ENCODE data around the gene ZIC1. TPM values are rescaled to one million over a fixed set of nuclear protein-coding genes. Genes with fewer than 3 reads are reported as not detected.

The ZIC1 gene
- total RNA-seq, 2 experiments from 2014 or later: not detected

DNA sequence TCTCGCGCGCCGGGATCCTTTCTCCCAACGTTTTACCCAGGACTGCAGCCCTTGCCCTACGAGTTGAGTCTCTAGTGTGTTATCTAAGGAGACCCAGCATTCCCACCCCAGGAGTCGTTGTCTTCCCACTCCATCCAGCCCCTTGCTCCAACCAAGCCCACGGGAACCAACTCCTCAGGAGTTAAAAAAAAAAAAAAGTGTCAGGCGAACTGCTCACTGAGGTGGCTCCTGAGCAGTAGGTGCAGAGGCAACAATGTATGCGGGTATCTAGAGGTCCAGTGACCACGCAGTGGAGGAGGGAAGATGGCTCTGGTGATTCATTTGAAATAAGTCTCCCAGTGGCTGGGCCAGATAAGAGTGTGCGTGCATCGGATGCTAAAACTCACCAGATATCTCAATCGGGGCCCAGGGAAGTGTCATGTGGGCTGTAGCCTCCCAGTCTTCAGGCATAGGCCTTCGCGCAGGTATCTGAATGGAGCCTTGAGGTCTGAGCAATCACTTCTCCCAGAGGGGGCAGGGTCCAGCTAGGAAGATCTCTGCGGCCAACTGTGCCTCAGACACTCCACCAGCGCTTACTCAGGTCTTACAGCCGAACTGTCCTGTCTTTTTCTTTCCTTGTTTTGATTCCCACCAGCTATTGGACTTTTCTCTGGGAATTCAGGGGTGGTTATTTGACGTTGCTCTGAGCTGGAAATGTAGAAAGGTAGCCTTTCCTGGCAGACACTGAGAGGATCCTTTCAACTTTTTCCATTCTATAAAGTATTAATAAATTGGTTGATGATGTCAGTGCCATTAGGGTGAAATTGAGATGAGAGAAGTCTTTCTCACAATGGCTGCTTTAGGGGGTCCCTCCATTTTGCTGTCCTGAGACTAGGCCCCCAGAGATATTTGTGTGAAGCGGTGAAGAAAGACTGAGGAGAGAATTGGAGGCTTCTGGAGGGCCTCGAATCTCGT, 23.8 kb upstream of the ZIC1 start:
- H3K4me1 Mint-ChIP-seq (ENCODE audit: low read depth): no peaks in the 10 kb centered on the region
- H3K9me3 Mint-ChIP-seq: peaks cover 7% of the 10 kb centered on the region
- peaks cover 12% of the 10 kb centered on the region for H3K36me3 Mint-ChIP-seq
- POLR2A ChIA-PET: no interaction called here
- CTCF ChIA-PET: no interaction called here
- DNase-seq: no peak
- no peak overlapping the region for H3K4me3 Mint-ChIP-seq
- peaks cover 83% of the 10 kb centered on the region for H3K27me3 Mint-ChIP-seq
- intact Hi-C loops (cut with micrococcal nuclease): no loop called here
- no peak overlapping the region for H3K27ac Mint-ChIP-seq

DNA sequence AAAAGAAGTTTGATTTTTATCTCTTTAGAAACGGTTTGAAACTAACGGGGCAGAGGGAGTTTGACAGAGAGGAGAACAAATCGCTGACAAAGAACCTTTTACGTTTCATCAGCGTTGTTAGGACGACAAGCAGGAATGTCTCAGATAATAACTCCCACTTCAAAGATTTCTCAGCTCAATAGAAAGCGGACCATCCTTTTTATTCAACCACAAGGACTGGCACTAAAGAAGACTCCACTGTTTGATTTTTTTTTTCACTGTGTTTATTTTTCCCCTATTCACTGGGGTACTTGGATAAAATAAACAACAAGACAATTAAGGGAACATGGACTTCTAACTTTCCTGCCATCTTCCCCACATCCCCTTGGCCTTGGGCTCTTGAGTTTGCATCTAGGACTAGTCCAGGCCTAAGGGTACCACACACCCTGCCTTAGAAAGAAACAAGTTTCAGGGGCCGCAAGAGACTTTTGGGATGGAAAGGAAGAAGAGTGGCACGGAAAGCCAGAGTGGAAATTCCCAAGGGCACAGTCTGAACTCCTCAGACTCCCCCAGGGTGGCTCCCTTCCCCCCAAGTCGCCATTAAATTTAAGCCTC, 21.8 kb upstream of the ZIC1 start:
- H3K36me3 Mint-ChIP-seq: peaks cover 15% of the 10 kb centered on the region
- H3K27ac Mint-ChIP-seq: no peak overlapping the region
- ChIA-PET POLR2A (no interaction called here), CTCF (interaction anchor here (0.7 kb wide), 1 partner anchor 794 kb away, joined by 3 read pairs; no protein-coding TSS in a partner anchor)
- no peak for DNase-seq
- intact Hi-C loops (cut with micrococcal nuclease): no loop called here
- no peaks in the 10 kb centered on the region for H3K4me1 Mint-ChIP-seq (ENCODE audit: low read depth)
- H3K27me3 Mint-ChIP-seq: peaks cover 86% of the 10 kb centered on the region
- peaks cover 7% of the 10 kb centered on the region for H3K9me3 Mint-ChIP-seq
- H3K4me3 Mint-ChIP-seq: no peak overlapping the region

DNA sequence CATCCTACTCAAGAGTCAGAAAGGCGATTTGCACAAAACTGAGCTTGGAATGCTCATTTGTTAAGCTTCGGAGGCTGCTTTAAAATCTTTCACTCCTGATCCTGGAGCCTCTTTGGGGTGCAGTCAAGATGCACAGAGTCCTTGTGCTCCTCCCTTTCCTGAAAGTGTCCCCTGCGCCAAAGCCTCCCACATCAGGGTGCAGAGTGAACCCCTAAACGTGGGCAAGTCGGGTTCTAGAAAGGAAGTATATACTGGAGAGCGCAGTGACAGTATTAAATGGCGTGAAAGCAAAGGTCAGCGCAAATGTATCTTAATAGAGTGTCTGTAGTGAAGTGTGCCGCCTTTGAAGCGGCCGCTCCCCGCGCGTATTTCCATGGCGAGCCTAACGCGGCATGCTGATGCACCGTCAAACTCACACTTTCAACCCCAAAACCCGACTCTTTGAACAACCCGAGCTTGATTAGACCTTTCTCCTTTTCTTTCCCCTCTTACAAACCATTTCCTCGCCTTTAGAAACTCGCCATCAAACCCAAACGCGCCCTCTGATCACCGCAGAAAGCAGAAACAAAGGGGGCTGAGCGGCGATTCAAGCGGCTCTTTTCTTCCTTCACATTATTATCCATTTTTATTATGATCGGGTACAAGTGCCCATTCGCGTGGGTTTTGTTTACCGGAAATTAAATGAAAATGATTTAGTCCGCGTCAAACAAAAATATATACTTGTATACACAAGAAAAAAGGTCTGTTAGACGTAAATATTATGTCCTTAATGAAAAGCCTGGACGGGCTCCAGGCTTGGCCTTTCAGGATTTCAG, 21.1 kb upstream of the ZIC1 start:
- H3K4me3 Mint-ChIP-seq: no peak overlapping the region
- POLR2A ChIA-PET: no interaction called here
- peaks cover 15% of the 10 kb centered on the region for H3K36me3 Mint-ChIP-seq
- DNase-seq: no peak
- no peak overlapping the region for H3K27ac Mint-ChIP-seq
- intact Hi-C loops (cut with micrococcal nuclease): loop anchor here (2.0 kb wide), 1 partner anchor 23 kb away; no protein-coding TSS in a partner anchor
- H3K9me3 Mint-ChIP-seq: peaks cover 7% of the 10 kb centered on the region
- CTCF ChIA-PET: interaction anchor here (0.7 kb wide), 1 partner anchor 794 kb away, joined by 3 read pairs; no protein-coding TSS in a partner anchor
- no peaks in the 10 kb centered on the region for H3K4me1 Mint-ChIP-seq (ENCODE audit: low read depth)
- peaks cover 88% of the 10 kb centered on the region for H3K27me3 Mint-ChIP-seq

DNA sequence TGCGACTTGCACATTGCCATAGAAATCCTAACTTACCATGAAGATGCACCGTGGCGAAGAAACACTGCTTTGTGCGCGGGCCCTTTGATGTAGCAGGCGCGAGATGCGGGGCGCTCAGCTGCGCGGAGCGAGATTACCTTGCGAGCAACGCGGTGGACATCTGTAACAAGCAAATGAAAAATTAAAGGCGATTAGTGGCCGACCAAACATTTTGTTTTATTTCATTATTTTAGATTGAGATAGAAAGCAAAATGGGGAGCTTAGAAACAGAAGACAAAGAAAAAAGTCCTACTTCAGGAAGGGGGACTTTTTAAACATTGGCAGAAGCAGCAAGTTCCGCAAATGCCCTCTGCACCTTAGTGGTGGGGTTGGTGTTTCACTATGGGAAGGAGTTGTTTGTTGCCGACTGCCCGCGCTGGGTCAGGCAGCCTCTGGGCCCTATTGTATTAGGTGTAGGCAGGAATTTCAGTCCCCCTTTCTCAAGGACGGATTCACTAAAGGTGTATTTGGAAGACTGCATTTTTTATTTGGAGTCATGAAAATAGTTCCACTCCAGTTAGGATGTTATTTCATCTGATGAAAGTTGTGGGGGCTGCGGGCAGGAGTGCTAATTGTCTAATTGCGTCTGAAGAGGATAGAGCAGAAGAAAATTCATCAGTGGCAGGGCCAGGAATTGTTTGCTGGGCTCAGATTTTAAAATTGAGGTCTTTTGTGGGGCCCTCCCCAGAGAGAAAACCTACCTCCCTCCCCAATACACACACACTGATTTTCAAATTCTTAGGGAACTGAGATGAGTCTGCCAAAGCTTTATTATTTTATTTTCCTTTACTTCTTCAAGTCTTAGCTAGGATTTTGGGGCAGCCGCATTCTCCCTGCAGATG, 20.2 kb upstream of the ZIC1 start:
- H3K4me1 Mint-ChIP-seq (ENCODE audit: low read depth): peaks cover 1% of the 10 kb centered on the region
- H3K9me3 Mint-ChIP-seq: peaks cover 9% of the 10 kb centered on the region
- no peak for DNase-seq
- H3K4me3 Mint-ChIP-seq: no peak overlapping the region
- peaks cover 15% of the 10 kb centered on the region for H3K36me3 Mint-ChIP-seq
- intact Hi-C loops (cut with micrococcal nuclease): loop anchor here (2.0 kb wide), 1 partner anchor 22 kb away; no protein-coding TSS in a partner anchor
- CTCF ChIA-PET: no interaction called here
- POLR2A ChIA-PET: no interaction called here
- no peak overlapping the region for H3K27ac Mint-ChIP-seq
- H3K27me3 Mint-ChIP-seq: peaks cover 82% of the 10 kb centered on the region

DNA sequence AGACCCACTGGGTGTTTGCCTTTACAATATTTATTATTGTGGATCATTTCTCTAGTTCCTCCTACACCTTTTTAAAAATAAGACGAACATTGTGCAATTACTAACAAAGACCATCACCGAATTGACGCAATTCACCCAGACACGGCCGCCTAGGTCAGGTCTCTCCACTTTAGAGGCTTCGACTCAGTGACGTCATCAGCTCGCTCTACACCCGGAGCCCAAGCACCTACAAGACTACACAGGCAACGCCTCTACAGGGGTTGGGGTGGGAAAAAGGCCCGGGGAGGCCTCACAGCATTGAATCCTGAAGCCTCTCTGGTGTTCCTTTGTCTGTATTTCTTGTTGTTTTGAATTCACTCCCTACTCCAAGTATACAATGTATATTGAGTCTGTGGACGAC, 19.4 kb upstream of the ZIC1 start:
- peaks cover 3% of the 10 kb centered on the region for H3K4me1 Mint-ChIP-seq (ENCODE audit: low read depth)
- DNase-seq: no peak
- POLR2A ChIA-PET: no interaction called here
- H3K9me3 Mint-ChIP-seq: peaks cover 9% of the 10 kb centered on the region
- CTCF ChIA-PET: no interaction called here
- no peak overlapping the region for H3K27ac Mint-ChIP-seq
- H3K27me3 Mint-ChIP-seq: peaks cover 83% of the 10 kb centered on the region
- intact Hi-C loops (cut with micrococcal nuclease): loop anchor here (2.0 to 5.0 kb wide), 2 partner anchors 21 to 32 kb away; no protein-coding TSS in a partner anchor
- H3K4me3 Mint-ChIP-seq: no peak overlapping the region
- peaks cover 20% of the 10 kb centered on the region for H3K36me3 Mint-ChIP-seq

DNA sequence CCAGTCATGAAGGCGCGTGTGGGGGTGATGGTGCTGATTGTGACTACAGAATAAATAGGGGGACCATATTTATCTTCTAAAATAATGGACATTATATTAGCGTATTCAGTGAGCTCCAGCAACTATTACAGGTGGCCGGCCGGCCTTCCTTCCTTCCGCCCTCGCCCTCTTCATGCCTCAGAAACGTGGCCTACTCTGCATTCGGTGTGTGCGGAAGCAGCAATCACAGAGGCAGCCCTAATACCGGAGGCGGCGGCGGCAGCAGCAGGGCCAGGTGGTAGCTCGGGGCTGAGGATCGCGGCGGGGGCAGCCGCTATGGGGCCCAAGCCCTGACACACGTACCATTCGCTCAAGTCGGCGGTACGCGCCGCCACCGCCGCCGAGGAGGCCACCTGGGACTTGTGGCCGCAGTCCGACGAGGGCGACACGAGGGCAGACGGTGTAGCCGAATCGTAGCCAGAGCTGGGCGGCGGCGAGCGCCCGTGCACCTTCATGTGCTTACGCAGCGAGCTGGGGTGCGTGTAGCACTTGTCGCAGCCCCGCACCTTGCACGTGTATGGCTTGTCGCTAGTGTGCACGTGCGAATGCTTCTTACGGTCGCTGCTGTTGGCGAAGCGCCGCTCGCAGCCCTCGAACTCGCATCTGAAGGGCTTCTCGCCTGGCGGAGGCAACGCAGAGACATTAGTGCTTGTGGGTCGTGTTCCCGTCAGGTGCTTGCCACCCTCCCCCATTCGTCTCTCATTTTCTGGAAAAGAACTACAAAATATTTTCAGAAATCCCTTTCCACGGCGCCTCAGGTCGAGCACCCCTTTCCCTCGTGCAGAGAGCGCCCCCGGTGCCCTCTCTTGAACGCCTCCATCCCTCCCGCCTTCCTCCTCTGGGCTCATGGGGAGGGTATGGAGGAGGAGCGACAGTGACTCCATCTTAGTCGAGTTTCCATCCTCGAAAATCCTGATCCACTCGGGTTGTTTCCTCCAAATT, 18.3 kb upstream of the ZIC1 start:
- no peak overlapping the region for H3K27ac Mint-ChIP-seq
- H3K9me3 Mint-ChIP-seq: peaks cover 9% of the 10 kb centered on the region
- CTCF ChIA-PET: no interaction called here
- H3K4me1 Mint-ChIP-seq (ENCODE audit: low read depth): peaks cover 3% of the 10 kb centered on the region
- H3K36me3 Mint-ChIP-seq: peaks cover 20% of the 10 kb centered on the region
- no peak overlapping the region for H3K4me3 Mint-ChIP-seq
- no peak for DNase-seq
- intact Hi-C loops (cut with micrococcal nuclease): loop anchor here (5.0 kb wide), 1 partner anchor 34 kb away; no protein-coding TSS in a partner anchor
- H3K27me3 Mint-ChIP-seq: peaks cover 83% of the 10 kb centered on the region
- POLR2A ChIA-PET: no interaction called here

DNA sequence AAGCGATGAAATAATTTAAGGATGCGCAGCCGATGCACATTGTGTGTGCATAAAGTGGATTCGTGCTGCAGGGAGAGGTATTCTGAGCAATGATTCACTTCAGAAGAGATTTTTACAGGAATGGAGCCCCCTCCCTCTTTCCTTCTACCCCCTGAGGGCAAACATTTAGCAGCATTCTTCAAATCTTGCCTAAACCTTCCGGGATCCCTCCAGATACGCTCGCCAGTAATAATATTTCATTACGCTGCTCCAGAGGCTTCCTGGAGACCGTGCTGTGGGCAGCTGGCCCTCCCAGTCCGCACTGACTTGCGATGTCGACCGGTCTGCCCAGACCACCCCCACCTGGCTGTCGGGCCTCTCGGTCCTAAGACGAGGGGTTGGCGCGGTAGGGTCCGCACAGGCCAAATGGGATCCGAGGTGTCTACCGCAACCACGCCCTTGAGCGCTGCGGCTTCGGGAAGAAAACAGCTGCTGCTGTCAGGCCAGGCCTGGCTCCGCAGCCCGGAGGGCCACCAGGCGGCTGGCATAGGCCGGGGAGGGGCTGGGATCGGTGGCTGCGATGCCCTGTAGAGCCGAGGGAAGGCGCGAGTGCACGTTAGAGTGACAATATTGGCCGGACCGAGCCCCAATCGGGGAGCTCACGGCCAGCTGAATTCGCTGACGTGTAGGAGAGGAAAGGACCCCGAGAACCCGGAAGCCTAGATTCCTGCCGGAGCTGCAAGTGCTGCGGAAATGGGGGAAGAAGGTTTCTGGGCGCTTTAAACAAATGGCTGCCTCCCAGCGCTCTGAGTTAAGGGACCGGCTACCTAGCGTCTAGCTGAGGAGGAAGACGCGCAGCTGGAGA, 17.2 kb upstream of the ZIC1 start:
- Mint-ChIP-seq H3K9me3 (peaks cover 9% of the 10 kb centered on the region), H3K36me3 (peaks cover 19% of the 10 kb centered on the region), H3K4me1 (ENCODE audit: low read depth) (peaks cover 3% of the 10 kb centered on the region), H3K27me3 (peaks cover 74% of the 10 kb centered on the region), H3K27ac (no peak overlapping the region), H3K4me3 (no peak overlapping the region)
- DNase-seq: no peak
- POLR2A ChIA-PET: no interaction called here
- CTCF ChIA-PET: no interaction called here
- intact Hi-C loops (cut with micrococcal nuclease): loop anchor here (5.0 kb wide), 1 partner anchor 35 kb away; no protein-coding TSS in a partner anchor

DNA sequence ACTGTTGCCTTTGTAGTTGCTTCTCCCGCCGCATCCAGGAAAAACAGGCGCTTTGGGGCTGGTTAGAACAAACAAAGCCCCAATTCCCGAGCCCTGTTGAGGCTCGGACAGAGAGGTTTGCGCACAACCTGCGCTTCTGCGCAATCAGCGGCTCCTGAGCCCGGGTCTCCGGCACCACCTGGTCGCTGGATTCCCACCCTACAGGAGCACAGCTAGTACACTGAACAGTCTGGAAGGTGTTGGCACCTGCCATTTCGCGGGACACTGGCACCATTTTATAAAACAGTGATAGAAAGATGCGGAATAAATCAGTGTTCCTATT, 16.6 kb upstream of the ZIC1 start:
- DNase-seq: no peak
- H3K4me3 Mint-ChIP-seq: no peak overlapping the region
- H3K9me3 Mint-ChIP-seq: peaks cover 9% of the 10 kb centered on the region
- peaks cover 74% of the 10 kb centered on the region for H3K27me3 Mint-ChIP-seq
- peaks cover 21% of the 10 kb centered on the region for H3K36me3 Mint-ChIP-seq
- intact Hi-C loops (cut with micrococcal nuclease): loop anchor here (5.0 kb wide), 1 partner anchor 35 kb away; no protein-coding TSS in a partner anchor
- no peak overlapping the region for H3K27ac Mint-ChIP-seq
- H3K4me1 Mint-ChIP-seq (ENCODE audit: low read depth): peaks cover 3% of the 10 kb centered on the region
- POLR2A ChIA-PET: no interaction called here
- CTCF ChIA-PET: no interaction called here

DNA sequence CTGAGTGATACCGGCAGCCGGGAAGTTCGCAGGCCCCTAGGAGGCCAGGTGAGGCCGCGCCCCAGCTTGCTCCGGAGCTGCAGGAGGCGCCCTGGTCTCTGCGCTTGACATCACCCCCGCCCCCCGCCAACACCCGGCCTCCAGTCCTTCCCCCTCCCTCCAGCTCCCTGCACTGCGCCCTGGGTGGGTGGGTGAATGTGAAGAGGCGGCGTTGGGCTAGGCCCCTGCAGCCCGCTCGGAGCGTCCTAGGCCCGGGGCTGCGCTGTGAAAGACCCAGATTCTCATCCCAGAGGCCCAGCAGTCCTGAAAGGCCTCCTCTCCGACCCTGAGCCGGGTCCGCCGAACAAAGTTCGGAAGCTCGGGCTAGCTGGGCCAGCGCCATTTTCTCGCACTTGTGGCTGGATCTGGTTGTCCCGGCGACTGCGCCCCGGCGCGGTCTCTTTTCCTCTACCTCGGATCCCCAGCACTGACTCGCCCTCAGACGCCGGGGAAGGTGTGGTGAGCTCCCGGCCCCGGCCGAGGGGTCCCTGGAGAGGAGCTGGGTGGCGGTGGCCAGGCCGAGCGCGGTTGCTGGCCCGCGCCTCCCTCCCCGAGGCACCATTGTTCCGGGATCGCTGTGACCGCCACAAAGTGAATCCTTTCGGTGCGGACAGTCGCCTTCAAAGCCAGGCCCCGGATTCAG, 15.8 kb upstream of the ZIC1 start:
- no peak for DNase-seq
- Mint-ChIP-seq H3K27ac (no peak overlapping the region), H3K27me3 (peaks cover 74% of the 10 kb centered on the region), H3K4me1 (ENCODE audit: low read depth) (peaks cover 3% of the 10 kb centered on the region), H3K4me3 (no peak overlapping the region), H3K9me3 (peaks cover 6% of the 10 kb centered on the region), H3K36me3 (peaks cover 23% of the 10 kb centered on the region)
- ChIA-PET CTCF (interaction anchor here (0.6 kb wide), 1 partner anchor 15 kb away, joined by 3 read pairs; no protein-coding TSS in a partner anchor), POLR2A (no interaction called here)
- intact Hi-C loops (cut with micrococcal nuclease): loop anchor here (5.0 kb wide), 1 partner anchor 36 kb away; no protein-coding TSS in a partner anchor

Measured in activated CD4-positive, alpha-beta memory T cell treated with anti-CD3 and anti-CD28 coated beads for 36 hours (primary cell).